GM12878 (cell line): ENCODE data around the gene KLHL36. TPM values are rescaled to one million over a fixed set of nuclear protein-coding genes. Genes with fewer than 3 reads are reported as not detected.
A peak's percentile ranks its signal among the peaks of the same experiment; 100 is the strongest.

Source experiments
- DPF2 ChIP-seq: fragments of 450-650 bp; IDR thresholded peaks from 2 replicates; pipeline ENCODE4 v1.6.1; 2017; ENCODE audit warnings: mild to moderate bottlenecking
- EGR1 ChIP-seq, 2 experiments: IDR thresholded peaks; 1 replicate in 1 of 2; 2 replicates in 1 of 2; pipeline ENCODE4 v1.6.1; 2011 to 2012; ENCODE audit warnings: low read depth in 2 of 2, low read length in 2 of 2, borderline replicate concordance in 1 of 2, mild to moderate bottlenecking in 1 of 2, moderate library complexity in 1 of 2
- LARP7 ChIP-seq: fragments of 450-650 bp; IDR thresholded peaks from 2 replicates; pipeline ENCODE4 v1.6.1; 2017; ENCODE audit warnings: mild to moderate bottlenecking
- MYC ChIP-seq: IDR thresholded peaks from 2 replicates; pipeline ENCODE4 v1.6.1; 2011; ENCODE audit warnings: mild to moderate bottlenecking, low read length, moderate library complexity, inconsistent platforms; ENCODE audit not compliant: insufficient read depth, insufficient replicate concordance, insufficient read length, severe bottlenecking
- POLR2AphosphoS2 ChIP-seq: IDR thresholded peaks from 2 replicates; pipeline ENCODE4 v1.6.1; 2011; ENCODE audit warnings: low read depth, mild to moderate bottlenecking, low read length, improper control_type of control experiment, moderate library complexity
- POLR2AphosphoS5 ChIP-seq: IDR thresholded peaks from 2 replicates; pipeline ENCODE4 v1.6.1; 2011; ENCODE audit warnings: mild to moderate bottlenecking, low read length, inconsistent platforms
- POU2F2 ChIP-seq: IDR thresholded peaks from 3 replicates; pipeline ENCODE4 v1.6.1; 2011; ENCODE audit warnings: low read depth, mild to moderate bottlenecking, low read length, borderline replicate concordance
- RELA ChIP-seq: fragments of 450-650 bp; IDR thresholded peaks from 2 replicates; pipeline ENCODE4 v1.8.0; 2014; ENCODE audit warnings: borderline replicate concordance; ENCODE audit not compliant: partially characterized antibody
- SMC3 ChIP-seq: IDR thresholded peaks from 2 replicates; pipeline ENCODE4 v1.6.1; 2011; ENCODE audit warnings: low read length, improper control_type of control experiment, borderline replicate concordance
- TBL1XR1 ChIP-seq: IDR thresholded peaks from 2 replicates; pipeline ENCODE4 v1.6.1; 2012; ENCODE audit warnings: low read depth, low read length, improper control_type of control experiment
- YY1 ChIP-seq: IDR thresholded peaks from 2 replicates; pipeline ENCODE4 v1.6.1; 2011; ENCODE audit warnings: low read depth, mild to moderate bottlenecking, low read length
- ZNF24 ChIP-seq: fragments of 450-650 bp; IDR thresholded peaks from 2 replicates; pipeline ENCODE4 v1.6.1; 2017; ENCODE audit warnings: antibody characterized with exemption, mild to moderate bottlenecking
- polyA plus RNA-seq, 11 experiments: library from polyadenylated mRNA; depleted of rRNA in 4 of 11; unstranded in 6 of 11; stranded (reverse) in 5 of 11; fragments of >200 nt; fragmentation: Nextera tagmentation in 4 of 11; fragmentation: Illumina TruSeq in 1 of 11; extraction: Ambion mirVana in 4 of 11; extraction: Trizol in 1 of 11; gene quantifications; 1 replicate in 1 of 11; 2 replicates in 10 of 11; pipeline versions ENCODE4 v1.2.1 to v1.2.3, GENCODE V29; 2011 to 2016; ENCODE audit warnings: inconsistent platforms in 2 of 11, missing spikeins in 2 of 11, low read depth in 1 of 11
- total RNA-seq, 4 experiments: library from RNA; depleted of rRNA in 3 of 4; stranded (reverse); fragments of >200 nt in 3 of 4; fragmentation: Illumina TruSeq in 1 of 4; extraction: Trizol in 1 of 4; gene quantifications; 2 replicates each; pipeline versions ENCODE4 v1.2.1 to v1.2.3, GENCODE V29; 2013 to 2021

Gene KLHL36
- total and polyA plus RNA-seq, 10 of the 15 experiments (the other 5 are each of a cell fraction or from before 2014, with no cell fraction given), result 2.6 to 45.3 (median 16.8) TPM

GRCh38 chr16:84699712-84700445 is 51.6 kb downstream of the KLHL36 start, which contains the start of gene USP10 (continued):
- TF ChIP-seq DPF2 (peak; percentile 33; the same call in 1 of the 2 replicates), ZNF24 (no peak), LARP7 (peak; percentile 54), SMC3 (no peak), TBL1XR1 (no peak), EGR1 (IDR thresholded peaks at IDR 0.05; ENCODE audit: borderline replicate concordance in 1 of 2, low read depth in 2 of 2, low read length in 2 of 2) (peak in 1 of 2 experiments; percentile 55; a peak in 2 of 3 replicates), YY1 (peak; percentile 95), POU2F2 (0 out of 3 replicates have a peak, but pooled peaks have one; percentile 9), POLR2AphosphoS2 (0 out of 2 replicates have a peak, but pooled peaks have one; percentile 58), POLR2AphosphoS5 (peak; percentile 50; the same call in 1 of the 2 replicates), MYC (peak; percentile 73), RELA (peak; percentile 31)
